Measurements from ENCODE around the gene NAA50. TPM values are rescaled to one million over a fixed set of nuclear protein-coding genes. Genes with fewer than 3 reads are reported as not detected.
A peak's percentile ranks its signal among the peaks of the same experiment; 100 is the strongest.

The NAA50 gene
- polyA plus RNA-seq, 3 donors, result 32.2 to 105 (median 80.0) TPM

- intact Hi-C loops (cut with micrococcal nuclease), result no loop called here
- no peaks in the 10 kb centered on the region for H3K27me3 Mint-ChIP-seq (ENCODE audit: low read depth in 3 of 3)
- peaks cover 0 to 34% of the 10 kb centered on the region in 2 donors for H3K36me3 ChIP-seq (replicated peaks in 1 of 2; ENCODE audit: control insufficient read depth in 1 of 2, insufficient read depth in 2 of 2, low read length in 2 of 2)
- H3K9ac ChIP-seq (ENCODE audit: insufficient read depth, low read length, poor library complexity, severe bottlenecking), result no peak overlapping the region
- H3K27ac Mint-ChIP-seq, result peak overlapping the region in 2 of 7 donors; percentile 5 to 21
- no peak for TF ChIP-seq CTCF (IDR thresholded peaks at IDR 0.05)
- peaks cover 92% of the 10 kb centered on the region for H4K20me1 ChIP-seq (ENCODE audit: insufficient read depth, low read length)
- no peak overlapping the region for H3K4me3 ChIP-seq (replicated peaks in 1 of 3; ENCODE audit: low read depth in 2 of 3, low read length in 3 of 3)
- no peak for DNase-seq
- peaks cover 0 to 3% of the 10 kb centered on the region in 2 donors for H3K9me3 ChIP-seq (replicated peaks in 1 of 2; ENCODE audit: control insufficient read depth in 1 of 2, insufficient read depth in 1 of 2, low read length in 2 of 2)
- peaks cover 12 to 25% of the 10 kb centered on the region in 2 donors for H3K36me3 Mint-ChIP-seq
- H3K79me2 ChIP-seq (ENCODE audit: insufficient read depth, low read length), result peaks cover 94% of the 10 kb centered on the region
- peak overlapping the region in 1 of 2 donors; percentile 7 for H3K27ac ChIP-seq (ENCODE audit: low read depth in 1 of 2, low read length in 2 of 2)
- no peak overlapping the region for H3K4me2 ChIP-seq (replicated peaks; ENCODE audit: extremely low read depth, low read length, poor library complexity, severe bottlenecking)
- no peak overlapping the region for H3K4me3 Mint-ChIP-seq
- H3K9me3 Mint-ChIP-seq, result peaks cover 0 to 8% (median 4%) of the 10 kb centered on the region in 7 donors
- no CpG with 5 or more reads among the region's 1 CpG for WGBS (ENCODE audit: insufficient coverage)
- peaks cover 17 to 19% of the 10 kb centered on the region in 2 donors for H3K4me1 ChIP-seq (ENCODE audit: control insufficient read depth in 1 of 2, insufficient read depth in 2 of 2, low read length in 2 of 2)
- peaks cover 10% of the 10 kb centered on the region for H3K4me1 Mint-ChIP-seq
- H2AFZ ChIP-seq (ENCODE audit: insufficient read depth, low read depth, low read length, poor library complexity, severe bottlenecking), result no peak overlapping the region
- H3K27me3 ChIP-seq (ENCODE audit: control insufficient read depth in 2 of 2, insufficient read depth in 2 of 2, low read length in 2 of 2), result no peaks in the 10 kb centered on the region
Measured at GRCh38 chr3:113758389-113759024, 12.5 kb upstream of the NAA50 start.

- Histone ChIP-seq H3K9me3 (replicated peaks in 1 of 2; ENCODE audit: control insufficient read depth in 1 of 2, insufficient read depth in 1 of 2, low read length in 2 of 2) (peaks cover 0 to 3% of the 10 kb centered on the region in 2 donors), H3K4me1 (ENCODE audit: control insufficient read depth in 1 of 2, insufficient read depth in 2 of 2, low read length in 2 of 2) (peaks cover 31 to 40% of the 10 kb centered on the region in 2 donors), H3K27ac (ENCODE audit: low read depth in 1 of 2, low read length in 2 of 2) (peak overlapping the region; percentile 80 to 91), H3K79me2 (ENCODE audit: insufficient read depth, low read length) (peaks cover 100% of the 10 kb centered on the region), H3K4me3 (replicated peaks in 1 of 3; ENCODE audit: low read depth in 2 of 3, low read length in 3 of 3) (peak overlapping the region in 1 of 3 experiments; percentile 41), H4K20me1 (ENCODE audit: insufficient read depth, low read length) (peaks cover 74% of the 10 kb centered on the region), H2AFZ (ENCODE audit: insufficient read depth, low read depth, low read length, poor library complexity, severe bottlenecking) (no peak overlapping the region), H3K36me3 (replicated peaks in 1 of 2; ENCODE audit: control insufficient read depth in 1 of 2, insufficient read depth in 2 of 2, low read length in 2 of 2) (peaks cover 0 to 20% of the 10 kb centered on the region in 2 donors), H3K9ac (ENCODE audit: insufficient read depth, low read length, poor library complexity, severe bottlenecking) (no peak overlapping the region), H3K4me2 (replicated peaks; ENCODE audit: extremely low read depth, low read length, poor library complexity, severe bottlenecking) (peak overlapping the region; percentile 48), H3K27me3 (ENCODE audit: control insufficient read depth in 2 of 2, insufficient read depth in 2 of 2, low read length in 2 of 2) (no peaks in the 10 kb centered on the region)
- TF ChIP-seq CTCF (IDR thresholded peaks at IDR 0.05), result no peak
- Mint-ChIP-seq H3K27me3 (ENCODE audit: low read depth in 3 of 3) (no peaks in the 10 kb centered on the region), H3K4me3 (no peak overlapping the region), H3K9me3 (peaks cover 0 to 8% (median 4%) of the 10 kb centered on the region in 7 donors), H3K27ac (peak overlapping the region; percentile 80 to 93 (median 88)), H3K4me1 (peaks cover 25% of the 10 kb centered on the region), H3K36me3 (peaks cover 12 to 15% of the 10 kb centered on the region in 2 donors)
- 60% methylated on average over 1 of the region's 5 CpGs for WGBS (ENCODE audit: insufficient coverage)
- DNase-seq, result peak; percentile 65 to 88 (median 83)
- intact Hi-C loops (cut with micrococcal nuclease), result no loop called here
Measured at GRCh38 chr3:113754494-113755159, 8.6 kb upstream of the NAA50 start.

Measured in CD14-positive monocyte (primary cell).